ENCODE data around the gene MS4A8.

GRCh38 chr11:60748821-60749220 is 49.4 kb downstream of the MS4A8 start:
- TF ChIP-seq FOXM1 (IDR thresholded peaks at IDR 0.05; ENCODE audit: borderline replicate concordance, low read depth) (no peak), REST (IDR thresholded peaks at IDR 0.05; ENCODE audit: low read depth) (no peak), MAX (IDR thresholded peaks at IDR 0.05) (no peak), CEBPB (IDR thresholded peaks at IDR 0.05) (no peak), YY1 (IDR thresholded peaks at IDR 0.05; ENCODE audit: low read depth) (no peak), EP300 (IDR thresholded peaks at IDR 0.05; ENCODE audit: borderline replicate concordance) (no peak), RAD21 (IDR thresholded peaks at IDR 0.05; ENCODE audit: low read depth) (no peak), CREB1 (IDR thresholded peaks at IDR 0.05; ENCODE audit: low read depth) (no peak), TAF1 (IDR thresholded peaks at IDR 0.05; ENCODE audit: low read depth) (no peak), NFIC (IDR thresholded peaks at IDR 0.05) (no peak)
- TF ChIP-seq, protein P1, sequence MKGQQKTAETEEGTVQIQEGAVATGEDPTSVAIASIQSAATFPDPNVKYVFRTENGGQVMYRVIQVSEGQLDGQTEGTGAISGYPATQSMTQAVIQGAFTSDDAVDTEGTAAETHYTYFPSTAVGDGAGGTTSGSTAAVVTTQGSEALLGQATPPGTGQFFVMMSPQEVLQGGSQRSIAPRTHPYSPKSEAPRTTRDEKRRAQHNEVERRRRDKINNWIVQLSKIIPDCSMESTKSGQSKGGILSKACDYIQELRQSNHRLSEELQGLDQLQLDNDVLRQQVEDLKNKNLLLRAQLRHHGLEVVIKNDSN (IDR thresholded peaks at IDR 0.05), result no peak

All from Ishikawa (cell line).